ENCODE results near the gene GPRC5A.

The GPRC5A gene

DNA sequence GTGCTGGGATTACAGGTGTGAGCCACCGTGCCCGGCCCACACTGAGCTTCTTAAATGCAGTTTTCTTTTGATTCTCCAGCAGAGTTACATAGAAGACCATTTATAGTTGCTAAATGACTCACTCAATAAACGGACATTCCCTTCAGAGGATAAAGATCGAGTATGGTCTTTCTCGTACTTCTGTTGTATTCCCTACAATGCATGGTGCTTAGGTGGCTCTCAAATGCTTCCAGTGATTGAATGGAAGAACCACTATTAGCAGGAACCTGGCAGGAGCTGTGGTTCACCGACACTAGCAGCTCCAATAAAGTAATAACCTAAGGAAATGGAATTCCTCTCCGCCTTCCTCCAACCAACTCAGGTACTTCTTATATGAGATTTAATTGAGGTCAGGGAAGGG lies 3.9 kb upstream of the GPRC5A start:
- no peak for DNase-seq

DNA sequence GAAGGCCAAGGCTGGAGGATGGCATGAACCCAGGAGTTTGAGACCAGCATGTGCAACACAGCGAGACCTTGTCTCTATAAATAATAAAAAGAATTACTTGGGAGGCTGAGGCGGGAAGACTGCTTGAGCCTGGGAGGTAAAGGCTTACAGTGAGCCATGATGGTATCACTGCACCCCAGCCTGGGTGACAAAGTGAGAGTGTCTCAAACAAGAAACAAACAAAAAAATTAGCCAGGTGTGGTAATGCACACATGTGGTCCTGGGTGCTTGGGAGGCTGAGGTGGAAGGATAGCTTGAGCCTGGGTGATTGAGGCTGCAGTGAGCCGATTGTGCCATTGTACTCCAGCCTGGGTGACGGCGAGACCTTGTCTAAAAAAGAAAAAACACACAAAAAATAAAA lies 1.7 kb upstream of the GPRC5A start:
- no peak for DNase-seq

DNA sequence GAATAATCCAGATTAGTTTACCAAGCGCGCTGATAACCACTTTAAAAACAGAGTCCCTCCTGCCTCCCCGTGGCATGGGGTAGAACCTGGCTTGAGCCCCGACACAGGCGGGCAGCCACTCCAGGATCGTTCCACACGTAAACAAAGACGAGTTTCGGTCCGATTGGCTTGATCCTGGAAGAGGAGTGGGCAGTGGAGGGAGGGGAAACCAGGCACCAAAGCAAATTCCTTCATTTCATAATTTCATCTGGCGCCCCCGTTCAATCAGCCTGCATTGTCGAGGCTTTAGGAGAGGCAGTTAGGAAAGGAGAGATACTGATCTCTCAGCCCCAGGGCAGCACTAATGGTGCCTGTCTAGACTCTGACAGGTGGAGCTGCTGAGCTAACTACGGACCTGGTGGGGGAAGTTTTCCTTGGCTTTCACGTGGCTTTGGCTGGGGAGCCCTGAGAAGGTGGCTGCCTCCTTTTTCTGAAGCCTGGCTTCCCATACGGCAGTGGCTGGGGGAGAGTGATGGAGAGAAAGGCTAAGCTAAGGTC lies 751 bp upstream of the GPRC5A start:
- DNase-seq: peak; percentile 53

- no peak for DNase-seq
These were observed 556 bp downstream of the GPRC5A start for GRCh38 chr12:12891881-12892355.

DNA sequence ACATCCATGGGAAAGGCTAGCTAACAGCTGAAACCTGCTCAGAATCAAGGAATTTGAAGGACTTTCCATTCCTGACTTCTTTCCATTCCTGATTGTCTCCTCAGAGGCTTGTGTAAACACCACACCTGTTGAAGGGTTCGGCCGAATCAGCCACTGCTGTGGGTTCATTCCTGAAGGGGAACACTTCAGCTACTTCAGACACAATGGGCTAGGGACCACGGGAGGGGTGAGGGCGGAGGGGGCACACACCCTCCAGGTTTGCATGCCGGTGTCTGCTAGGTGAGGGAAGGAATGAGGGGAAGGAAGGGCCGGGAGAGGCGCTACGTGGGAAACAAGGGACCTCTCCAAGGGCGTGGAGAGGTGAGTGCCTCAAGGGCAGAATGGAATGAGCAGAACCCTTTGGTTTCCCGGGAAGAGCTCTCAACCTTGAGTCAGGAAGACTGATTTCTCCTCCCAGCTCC lies 1.3 kb downstream of the GPRC5A start:
- no peak for DNase-seq

DNA sequence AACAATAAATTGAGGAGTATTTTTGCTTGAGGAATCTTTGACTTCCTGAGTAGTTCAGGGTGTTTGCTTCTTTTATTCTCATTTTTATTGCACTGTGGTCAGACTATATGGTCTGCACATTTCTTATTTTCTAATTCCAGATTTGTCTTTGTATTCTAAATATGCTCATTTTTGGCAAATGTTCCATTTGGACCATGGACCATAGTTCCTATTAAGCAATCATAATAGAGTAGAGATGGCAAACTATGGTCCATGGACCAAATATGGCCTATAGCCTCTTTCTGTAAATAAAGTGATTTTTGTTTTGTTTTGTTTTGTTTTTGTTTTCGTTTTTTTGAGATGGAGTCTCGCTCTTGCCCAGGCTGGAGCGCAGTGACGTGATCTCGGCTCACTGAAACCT lies 2.1 kb downstream of the GPRC5A start:
- no peak for DNase-seq

DNA sequence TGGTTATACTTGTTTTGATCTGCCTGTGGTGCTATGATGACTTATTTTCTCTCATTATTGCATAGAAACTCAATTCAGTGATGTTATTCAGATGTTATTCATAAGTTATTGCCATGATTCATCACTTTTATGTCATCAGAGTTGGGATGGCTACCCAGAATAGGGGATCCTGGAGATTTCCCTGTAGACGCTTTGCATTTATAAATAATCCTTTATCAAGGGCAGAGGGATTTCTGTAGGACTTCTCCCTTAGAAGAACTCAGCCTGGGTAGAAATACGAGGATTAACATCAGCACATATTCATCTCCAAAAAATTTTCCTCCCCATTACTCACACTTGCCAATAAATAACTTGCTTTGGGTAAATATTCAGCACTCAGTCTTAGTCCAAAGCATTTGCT lies 4.9 kb downstream of the GPRC5A start:
- DNase-seq: peak; percentile 90

- no peak for DNase-seq
These were observed 5.9 kb downstream of the GPRC5A start for GRCh38 chr12:12897302-12897701.

- no peak for DNase-seq
These were observed 6.9 kb downstream of the GPRC5A start for GRCh38 chr12:12898136-12898717.

DNA sequence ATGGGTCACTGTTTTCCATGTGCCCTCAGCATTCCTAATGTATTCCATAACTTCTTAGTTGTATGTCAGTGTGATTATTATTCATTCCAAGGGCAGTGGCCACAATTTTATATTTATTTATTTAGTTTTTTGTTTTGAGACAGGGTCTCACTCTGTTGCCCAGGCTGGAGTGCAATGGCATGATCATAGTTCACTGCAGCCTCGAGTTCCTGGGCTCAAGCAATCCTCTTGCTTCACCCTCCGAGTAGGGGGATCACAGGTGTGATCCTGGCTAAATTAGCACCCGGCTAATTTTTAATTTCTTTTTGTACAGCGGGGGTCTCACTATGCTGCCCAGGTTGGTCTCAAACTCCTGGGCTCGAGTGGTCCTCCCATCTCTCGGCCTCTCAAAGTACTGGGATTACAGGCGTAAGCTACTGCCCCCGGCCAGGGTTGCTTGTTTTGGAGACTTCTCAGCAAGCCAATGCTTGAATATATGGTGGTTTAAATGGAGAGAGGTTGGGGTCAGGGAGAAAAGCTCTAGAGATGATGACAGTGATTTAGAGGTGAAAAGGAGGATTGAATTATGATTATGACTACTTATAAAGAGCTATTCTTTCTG lies 7.6 kb downstream of the GPRC5A start:
- no peak for DNase-seq

DNA sequence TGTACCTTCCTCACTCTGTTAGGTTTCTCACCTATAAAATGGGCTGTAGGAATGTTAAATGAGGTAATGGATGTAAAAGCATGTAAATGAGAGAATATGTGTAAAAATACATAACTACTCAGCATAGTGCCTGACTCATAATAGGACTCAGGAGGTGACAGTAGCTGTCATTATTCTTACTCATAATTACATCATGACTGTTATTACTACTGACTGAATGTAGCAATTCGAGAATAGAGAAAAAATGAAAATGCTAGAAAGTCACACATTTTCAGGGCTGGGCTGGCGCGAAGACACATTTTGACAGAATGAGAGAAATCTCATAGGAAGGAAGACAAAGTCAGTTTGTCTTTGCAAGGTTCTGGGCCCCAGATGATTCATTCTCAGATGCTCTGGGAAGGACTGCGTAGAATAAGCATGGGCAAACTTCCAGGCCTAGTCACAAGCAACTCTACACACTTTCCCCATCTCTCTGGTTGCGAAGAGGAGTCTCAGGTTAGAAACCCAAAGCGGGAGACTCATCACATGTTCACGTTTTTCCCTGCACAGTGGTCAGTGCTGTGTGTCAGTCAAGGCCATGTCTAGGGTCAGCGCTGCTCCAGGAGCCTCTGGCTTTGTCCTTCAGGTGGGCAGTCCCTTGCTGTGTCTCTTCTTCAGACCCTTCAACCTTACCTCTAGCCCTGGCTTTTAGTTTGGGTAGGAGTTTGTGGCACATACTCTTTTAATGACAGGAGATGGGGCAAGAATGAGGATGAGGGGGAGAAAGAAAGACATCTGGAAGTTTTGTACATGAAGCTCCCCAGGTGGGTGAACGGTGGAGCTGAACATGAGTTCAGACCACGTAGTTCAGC lies 8.4 kb downstream of the GPRC5A start:
- DNase-seq: peak; percentile 97

- no peak for DNase-seq
These were observed 9.4 kb downstream of the GPRC5A start for GRCh38 chr12:12900786-12901157.

DNA sequence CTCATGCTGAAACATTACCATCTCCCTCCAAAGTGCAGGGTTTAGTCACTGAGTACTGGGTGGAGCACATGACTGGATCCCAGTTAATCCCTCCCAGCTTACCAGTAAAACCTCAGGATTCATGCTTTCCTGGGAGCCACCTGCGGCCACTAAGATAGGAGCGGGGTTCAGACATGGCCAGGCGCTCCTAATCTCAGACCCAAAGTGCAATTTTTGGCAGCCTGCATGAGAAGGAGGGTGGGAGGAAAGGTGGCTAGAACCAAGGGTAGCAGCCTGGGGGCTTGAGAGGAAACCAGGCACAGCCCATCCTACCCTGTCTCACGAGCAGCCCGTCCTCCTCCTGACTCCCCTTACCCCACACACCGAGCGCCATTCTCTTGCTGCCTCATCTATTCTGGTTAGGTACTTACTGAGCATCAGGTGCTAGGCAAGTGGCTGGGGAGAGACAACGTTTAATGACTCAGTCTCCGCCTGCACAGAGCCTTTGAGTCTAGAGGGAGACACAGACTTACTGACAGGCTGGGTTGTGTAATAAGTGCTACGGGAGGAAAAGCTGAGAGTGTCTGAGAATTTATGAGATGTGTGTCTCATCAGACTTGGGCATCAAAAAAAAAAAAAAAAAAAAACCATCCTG lies 9.9 kb downstream of the GPRC5A start:
- peak; percentile 96 for DNase-seq

DNA sequence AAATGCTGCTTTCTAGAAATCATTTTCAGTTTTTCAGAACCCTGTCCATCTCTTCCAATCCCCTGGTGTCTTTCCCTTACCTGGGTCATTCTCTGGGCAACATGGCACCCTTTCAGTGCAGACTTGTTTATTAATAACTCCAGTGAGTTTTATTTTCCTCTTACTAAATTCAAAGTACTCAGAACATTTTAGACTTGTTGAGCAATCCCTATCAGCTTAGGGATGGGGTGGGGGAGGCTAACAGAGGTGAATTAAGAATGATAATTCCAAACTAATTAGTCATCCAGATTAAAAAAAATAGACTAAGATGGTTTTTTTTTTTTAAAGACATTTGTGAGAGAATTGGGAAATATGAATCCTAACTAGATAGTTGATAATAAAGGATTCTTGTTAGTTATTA lies 10.7 kb downstream of the GPRC5A start:
- peak; percentile 83 for DNase-seq

- no peak for DNase-seq
These were observed 12.6 kb downstream of the GPRC5A start for GRCh38 chr12:12903642-12904609.

GRCh38 chr12:12907552-12907951 lies 16.2 kb downstream of the GPRC5A start:
- no peak for DNase-seq

DNA sequence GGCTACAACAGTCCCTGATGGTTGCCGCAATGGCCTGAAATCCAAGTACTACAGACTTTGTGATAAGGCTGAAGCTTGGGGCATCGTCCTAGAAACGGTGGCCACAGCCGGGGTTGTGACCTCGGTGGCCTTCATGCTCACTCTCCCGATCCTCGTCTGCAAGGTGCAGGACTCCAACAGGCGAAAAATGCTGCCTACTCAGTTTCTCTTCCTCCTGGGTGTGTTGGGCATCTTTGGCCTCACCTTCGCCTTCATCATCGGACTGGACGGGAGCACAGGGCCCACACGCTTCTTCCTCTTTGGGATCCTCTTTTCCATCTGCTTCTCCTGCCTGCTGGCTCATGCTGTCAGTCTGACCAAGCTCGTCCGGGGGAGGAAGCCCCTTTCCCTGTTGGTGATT lies 16.9 kb downstream of the GPRC5A start:
- no peak for DNase-seq

DNA sequence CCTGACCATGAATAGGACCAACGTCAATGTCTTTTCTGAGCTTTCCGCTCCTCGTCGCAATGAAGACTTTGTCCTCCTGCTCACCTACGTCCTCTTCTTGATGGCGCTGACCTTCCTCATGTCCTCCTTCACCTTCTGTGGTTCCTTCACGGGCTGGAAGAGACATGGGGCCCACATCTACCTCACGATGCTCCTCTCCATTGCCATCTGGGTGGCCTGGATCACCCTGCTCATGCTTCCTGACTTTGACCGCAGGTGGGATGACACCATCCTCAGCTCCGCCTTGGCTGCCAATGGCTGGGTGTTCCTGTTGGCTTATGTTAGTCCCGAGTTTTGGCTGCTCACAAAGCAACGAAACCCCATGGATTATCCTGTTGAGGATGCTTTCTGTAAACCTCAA lies 17.3 kb downstream of the GPRC5A start:
- DNase-seq: no peak

DNA sequence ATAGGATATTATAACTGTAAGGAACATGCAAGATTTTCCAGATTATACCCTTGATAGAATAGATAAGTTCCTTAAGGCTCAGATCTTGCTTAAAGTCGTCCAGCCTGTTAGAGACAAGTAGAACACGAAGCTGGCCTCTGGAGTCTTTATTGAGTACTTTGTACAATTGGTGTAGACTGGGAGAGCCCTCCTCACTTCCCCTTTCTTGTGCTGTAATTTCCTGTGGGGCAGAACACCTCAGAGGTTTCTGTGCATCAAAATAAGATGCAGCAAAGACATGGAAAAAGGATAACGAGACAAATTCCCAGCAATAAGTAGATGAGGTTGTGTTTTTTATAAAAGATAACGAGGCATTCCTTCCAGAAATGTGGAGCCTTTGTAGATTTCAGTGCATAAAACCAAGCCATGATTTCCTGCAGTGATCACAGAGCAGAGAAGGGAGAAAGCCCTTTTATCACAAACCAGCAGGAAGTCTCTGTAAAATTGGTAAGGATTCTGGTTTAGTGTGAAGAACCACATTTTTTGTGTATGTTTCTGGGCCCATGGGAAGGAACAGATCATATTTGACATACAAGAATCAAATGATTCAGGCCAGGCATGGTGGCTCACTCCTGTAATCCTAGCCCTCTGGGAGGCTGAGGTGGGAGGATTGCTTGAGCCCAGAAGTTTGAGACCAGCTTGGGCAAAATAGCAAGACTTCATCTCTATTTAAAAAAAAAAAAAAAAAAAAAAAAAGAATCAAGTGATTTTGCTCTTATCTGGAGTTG lies 18.0 kb downstream of the GPRC5A start:
- no peak for DNase-seq

- DNase-seq: no peak
These were observed 18.6 kb downstream of the GPRC5A start for GRCh38 chr12:12909995-12910420.

- DNase-seq: no peak
These were observed 21.3 kb downstream of the GPRC5A start for GRCh38 chr12:12912711-12913110.

All from fibroblast of skin of right biceps (primary cell).